Measurements from ENCODE around the gene SEC31A. TPM values are rescaled to one million over a fixed set of nuclear protein-coding genes. Genes with fewer than 3 reads are reported as not detected.

The SEC31A gene
- total and polyA plus RNA-seq, 7 donors, result 67.9 to 197 (median 121) TPM

- Histone ChIP-seq H3K36me3 (no peaks in the 10 kb centered on the region), H3K27ac (no peak overlapping the region), H3K27me3 (no peaks in the 10 kb centered on the region), H3K9me3 (no peaks in the 10 kb centered on the region), H3K4me3 (no peak overlapping the region), H3K4me1 (peaks cover 0 to 37% (median 31%) of the 10 kb centered on the region in 4 donors)
- DNase-seq, result no peak
- 67 to 68% methylated on average over 5 of the region's 5 CpGs for WGBS, 2 donors
- intact Hi-C loops (cut with DNase I), result no loop called here
- TF ChIP-seq EP300 (IDR thresholded peaks at IDR 0.05), result no peak
These were observed 108.2 kb downstream of the SEC31A start for GRCh38 chr4:82782626-82783345.

GRCh38 chr4:82780752-82781231 lies 110.2 kb downstream of the SEC31A start:
- TF ChIP-seq POLR2AphosphoS5 (IDR thresholded peaks at IDR 0.05) (no peak), EP300 (IDR thresholded peaks at IDR 0.05) (no peak), POLR2A (IDR thresholded peaks at IDR 0.05) (no peak)
- TF ChIP-seq, protein P1, sequence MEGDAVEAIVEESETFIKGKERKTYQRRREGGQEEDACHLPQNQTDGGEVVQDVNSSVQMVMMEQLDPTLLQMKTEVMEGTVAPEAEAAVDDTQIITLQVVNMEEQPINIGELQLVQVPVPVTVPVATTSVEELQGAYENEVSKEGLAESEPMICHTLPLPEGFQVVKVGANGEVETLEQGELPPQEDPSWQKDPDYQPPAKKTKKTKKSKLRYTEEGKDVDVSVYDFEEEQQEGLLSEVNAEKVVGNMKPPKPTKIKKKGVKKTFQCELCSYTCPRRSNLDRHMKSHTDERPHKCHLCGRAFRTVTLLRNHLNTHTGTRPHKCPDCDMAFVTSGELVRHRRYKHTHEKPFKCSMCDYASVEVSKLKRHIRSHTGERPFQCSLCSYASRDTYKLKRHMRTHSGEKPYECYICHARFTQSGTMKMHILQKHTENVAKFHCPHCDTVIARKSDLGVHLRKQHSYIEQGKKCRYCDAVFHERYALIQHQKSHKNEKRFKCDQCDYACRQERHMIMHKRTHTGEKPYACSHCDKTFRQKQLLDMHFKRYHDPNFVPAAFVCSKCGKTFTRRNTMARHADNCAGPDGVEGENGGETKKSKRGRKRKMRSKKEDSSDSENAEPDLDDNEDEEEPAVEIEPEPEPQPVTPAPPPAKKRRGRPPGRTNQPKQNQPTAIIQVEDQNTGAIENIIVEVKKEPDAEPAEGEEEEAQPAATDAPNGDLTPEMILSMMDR (IDR thresholded peaks at IDR 0.05), result no peak
- peak; percentile 87 for DNase-seq
- Histone ChIP-seq H3K27ac (no peak overlapping the region), H3K36me3 (no peaks in the 10 kb centered on the region), H3K4me1 (peaks cover 0 to 36% (median 27%) of the 10 kb centered on the region in 4 donors), H3K27me3 (no peaks in the 10 kb centered on the region), H3K9me3 (no peaks in the 10 kb centered on the region), H3K4me3 (no peak overlapping the region)
- intact Hi-C loops (cut with DNase I), result no loop called here
- WGBS, 2 donors, result 15 to 33% methylated on average over 10 of the region's 10 CpGs

GRCh38 chr4:82780170-82780751 lies 110.7 kb downstream of the SEC31A start:
- intact Hi-C loops (cut with DNase I), result no loop called here
- no peaks in the 10 kb centered on the region for H3K36me3 ChIP-seq
- no peaks in the 10 kb centered on the region for H3K9me3 ChIP-seq
- H3K4me1 ChIP-seq, result peaks cover 0 to 31% (median 22%) of the 10 kb centered on the region in 4 donors
- TF ChIP-seq EP300 (IDR thresholded peaks at IDR 0.05), result no peak
- TF ChIP-seq POLR2AphosphoS5 (IDR thresholded peaks at IDR 0.05), result no peak
- no peak overlapping the region for H3K4me3 ChIP-seq
- WGBS, 2 donors, result 46 to 65% methylated on average over 1 of the region's 1 CpG
- no peak overlapping the region for H3K27ac ChIP-seq
- H3K27me3 ChIP-seq, result no peaks in the 10 kb centered on the region
- no peak for DNase-seq

DNA sequence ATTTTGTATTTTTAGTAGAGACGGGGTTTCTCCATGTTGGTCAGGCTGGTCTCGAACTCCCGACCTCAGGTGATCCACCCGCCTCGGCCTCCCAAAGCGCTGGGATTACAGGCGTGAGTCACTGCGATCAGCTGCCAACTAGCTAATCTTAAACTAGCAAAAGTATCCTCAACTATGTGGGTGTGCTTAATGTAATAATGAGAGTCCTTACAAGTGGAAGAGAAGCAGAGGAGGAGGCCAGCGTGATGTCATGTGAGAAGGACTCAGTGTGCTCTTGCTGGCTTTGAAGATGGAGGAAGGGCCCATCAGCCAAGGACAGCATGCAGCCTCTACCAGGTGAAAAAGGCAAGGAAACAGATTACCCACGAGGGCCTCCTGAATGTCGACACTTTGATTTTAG lies 111.9 kb downstream of the SEC31A start:
- H3K9me3 ChIP-seq, result no peaks in the 10 kb centered on the region
- peaks cover 0 to 24% (median 15%) of the 10 kb centered on the region in 4 donors for H3K4me1 ChIP-seq
- no peak for TF ChIP-seq POLR2A (IDR thresholded peaks at IDR 0.05)
- TF ChIP-seq POLR2AphosphoS5 (IDR thresholded peaks at IDR 0.05), result no peak
- TF ChIP-seq, protein P1 (IDR thresholded peaks at IDR 0.05), result no peak
- no peak for TF ChIP-seq EP300 (IDR thresholded peaks at IDR 0.05)
- H3K27me3 ChIP-seq, result no peaks in the 10 kb centered on the region
- intact Hi-C loops (cut with DNase I), result no loop called here
- no peak overlapping the region for H3K27ac ChIP-seq
- H3K4me3 ChIP-seq, result no peak overlapping the region
- whole genome bisulfite sequencing, 2 donors, result 85 to 90% methylated on average over 9 of the region's 11 CpGs
- no peak for DNase-seq
- no peaks in the 10 kb centered on the region for H3K36me3 ChIP-seq

DNA sequence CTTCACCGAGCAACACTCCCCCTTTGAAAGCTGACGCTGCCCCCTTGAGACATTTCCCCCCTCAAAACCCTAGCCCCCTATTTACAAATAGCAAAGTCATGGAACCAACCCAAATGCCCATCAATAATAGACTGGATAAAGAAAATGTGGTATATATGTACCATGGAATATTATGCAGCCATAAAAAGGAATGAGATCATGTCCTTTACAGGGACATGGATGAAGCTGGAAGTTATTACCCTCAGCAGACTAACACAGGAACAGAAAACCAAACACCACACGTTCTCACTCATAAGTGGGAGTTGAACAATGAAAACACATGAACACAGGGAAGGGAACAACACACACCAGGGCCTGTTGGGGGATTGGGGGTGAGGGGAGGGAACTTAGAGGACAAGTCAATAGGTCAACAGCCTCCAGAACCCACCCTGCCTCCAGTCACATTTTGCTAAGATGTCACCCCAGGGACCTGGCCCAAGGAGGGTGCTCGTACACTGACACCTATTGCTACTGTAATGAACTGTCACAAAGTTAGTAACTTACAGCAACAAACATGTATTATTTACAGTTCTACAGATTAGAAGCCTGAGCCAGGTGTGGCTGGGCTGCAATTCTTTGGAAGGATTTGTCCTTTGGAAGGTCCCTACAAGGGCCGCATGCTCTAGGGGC lies 113.0 kb downstream of the SEC31A start:
- Histone ChIP-seq H3K4me1 (peaks cover 0 to 24% (median 15%) of the 10 kb centered on the region in 4 donors), H3K27me3 (no peaks in the 10 kb centered on the region), H3K27ac (no peak overlapping the region), H3K9me3 (no peaks in the 10 kb centered on the region), H3K36me3 (no peaks in the 10 kb centered on the region), H3K4me3 (no peak overlapping the region)
- intact Hi-C loops (cut with DNase I), result no loop called here
- DNase-seq, result no peak
- no peak for TF ChIP-seq POLR2AphosphoS5 (IDR thresholded peaks at IDR 0.05)
- WGBS, 2 donors, result 93 to 95% methylated on average over 5 of the region's 5 CpGs

- DNase-seq, result no peak
- no peaks in the 10 kb centered on the region for H3K27me3 ChIP-seq
- no peaks in the 10 kb centered on the region for H3K9me3 ChIP-seq
- TF ChIP-seq, protein P1 (IDR thresholded peaks at IDR 0.05), result no peak
- TF ChIP-seq EP300 (IDR thresholded peaks at IDR 0.05) (no peak), POLR2AphosphoS5 (IDR thresholded peaks at IDR 0.05) (no peak), POLR2A (IDR thresholded peaks at IDR 0.05) (no peak)
- H3K27ac ChIP-seq, result no peak overlapping the region
- H3K4me1 ChIP-seq, result peaks cover 0 to 24% (median 15%) of the 10 kb centered on the region in 4 donors
- no peak overlapping the region for H3K4me3 ChIP-seq
- WGBS, 2 donors, result 82 to 86% methylated on average over 5 of the region's 5 CpGs
- intact Hi-C loops (cut with DNase I), result no loop called here
- no peaks in the 10 kb centered on the region for H3K36me3 ChIP-seq
These were observed 113.9 kb downstream of the SEC31A start for GRCh38 chr4:82776925-82777542.

Measured in sigmoid colon (tissue), 7 donors.